ENCODE measurements around the gene ZNF609. TPM values are rescaled to one million over a fixed set of nuclear protein-coding genes. Genes with fewer than 3 reads are reported as not detected.
A peak's percentile ranks its signal among the peaks of the same experiment; 100 is the strongest.

Gene ZNF609
- total RNA-seq, 6 experiments from 2014 or later, result 19.7 to 22.1 (median 20.4) TPM

DNA sequence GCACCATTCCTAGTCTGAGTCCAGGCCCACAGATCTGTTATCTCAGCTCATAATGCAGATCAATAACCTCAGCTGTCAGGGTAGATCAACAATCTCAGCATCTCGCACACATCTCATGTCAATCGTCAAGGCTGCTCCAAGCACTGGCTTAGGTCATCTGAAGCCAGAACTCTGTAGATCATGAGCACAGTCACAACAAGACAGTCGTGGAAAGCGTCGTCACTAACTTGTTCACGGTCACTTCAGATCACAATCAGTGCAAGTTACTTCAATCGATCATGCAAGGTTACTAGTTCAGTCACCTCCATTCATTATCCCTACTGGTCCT lies 243.2 kb downstream of the ZNF609 start:
- H3K9me3 Mint-ChIP-seq, result no peaks in the 10 kb centered on the region
- H3K27ac Mint-ChIP-seq, result peak overlapping the region; percentile 65
- H3K36me3 Mint-ChIP-seq (ENCODE audit: low read depth), result peaks cover 8% of the 10 kb centered on the region
- DNase-seq, result no peak
- no peak for TF ChIP-seq CTCF (IDR thresholded peaks at IDR 0.05)
- peaks cover 3% of the 10 kb centered on the region for H3K27me3 Mint-ChIP-seq (ENCODE audit: insufficient read depth)
- H3K4me3 Mint-ChIP-seq, result peak overlapping the region; percentile 87
- peaks cover 44% of the 10 kb centered on the region for H3K4me1 Mint-ChIP-seq (ENCODE audit: low read depth)

GRCh38 chr15:64705006-64705405 lies 244.6 kb downstream of the ZNF609 start:
- Mint-ChIP-seq H3K27me3 (ENCODE audit: insufficient read depth) (peaks cover 5% of the 10 kb centered on the region), H3K36me3 (ENCODE audit: low read depth) (peaks cover 8% of the 10 kb centered on the region), H3K4me1 (ENCODE audit: low read depth) (peaks cover 30% of the 10 kb centered on the region), H3K9me3 (no peaks in the 10 kb centered on the region), H3K27ac (no peak overlapping the region), H3K4me3 (no peak overlapping the region)
- TF ChIP-seq CTCF (IDR thresholded peaks at IDR 0.05), result no peak
- no peak for DNase-seq

DNA sequence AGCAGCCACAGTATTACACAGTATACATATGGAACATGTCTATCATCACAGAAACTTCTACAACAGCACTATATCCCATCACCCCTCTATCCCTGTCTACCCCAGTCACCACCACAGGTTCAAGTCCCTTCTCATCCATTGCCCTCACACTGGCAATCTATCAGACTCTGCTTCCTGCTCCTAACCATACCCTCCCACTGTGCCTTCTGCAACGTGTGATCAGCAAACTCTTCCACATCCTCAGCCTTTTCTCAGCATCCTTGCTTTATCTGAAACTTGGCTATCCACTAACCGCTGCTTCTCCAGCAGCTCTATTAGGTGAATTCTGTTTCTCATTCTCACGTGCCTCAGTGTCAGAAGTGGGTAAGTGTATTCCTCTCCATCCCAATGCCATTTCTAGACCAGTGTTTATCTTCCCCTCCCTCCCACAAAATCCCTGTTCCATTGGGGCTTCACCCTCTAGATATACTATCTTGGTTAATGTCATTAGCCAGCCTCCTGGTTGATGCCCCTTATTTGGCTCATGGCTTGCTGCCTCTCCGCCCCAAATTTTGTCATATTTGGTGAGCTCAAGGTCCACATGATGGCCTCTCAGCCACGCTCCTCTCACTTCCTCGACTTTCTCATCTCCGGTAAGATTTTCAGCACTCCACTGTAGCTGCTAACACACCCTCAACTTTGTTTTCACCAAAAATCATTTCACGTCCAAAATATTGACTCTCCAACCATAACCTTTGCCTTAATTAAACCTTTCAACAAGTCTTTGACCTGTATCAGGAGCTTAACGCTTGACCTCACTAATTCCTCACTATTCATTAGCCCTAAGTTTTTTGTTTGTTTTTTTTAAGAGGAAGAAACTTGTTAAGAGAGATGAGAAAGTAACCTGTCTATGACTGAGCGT lies 245.9 kb downstream of the ZNF609 start:
- TF ChIP-seq CTCF (IDR thresholded peaks at IDR 0.05), result no peak
- DNase-seq, result no peak
- Mint-ChIP-seq H3K4me1 (ENCODE audit: low read depth) (peaks cover 17% of the 10 kb centered on the region), H3K9me3 (no peaks in the 10 kb centered on the region), H3K27ac (no peak overlapping the region), H3K4me3 (no peak overlapping the region), H3K36me3 (ENCODE audit: low read depth) (no peaks in the 10 kb centered on the region), H3K27me3 (ENCODE audit: insufficient read depth) (peaks cover 7% of the 10 kb centered on the region)

- Mint-ChIP-seq H3K4me1 (ENCODE audit: low read depth) (no peaks in the 10 kb centered on the region), H3K27ac (no peak overlapping the region), H3K27me3 (ENCODE audit: insufficient read depth) (peaks cover 6% of the 10 kb centered on the region), H3K4me3 (no peak overlapping the region), H3K36me3 (ENCODE audit: low read depth) (no peaks in the 10 kb centered on the region), H3K9me3 (no peaks in the 10 kb centered on the region)
- no peak for DNase-seq
- TF ChIP-seq CTCF (IDR thresholded peaks at IDR 0.05), result no peak
Measured at GRCh38 chr15:64710676-64711428, 250.5 kb downstream of the ZNF609 start.

- H3K4me3 Mint-ChIP-seq, result no peak overlapping the region
- TF ChIP-seq CTCF (IDR thresholded peaks at IDR 0.05), result no peak
- H3K36me3 Mint-ChIP-seq (ENCODE audit: low read depth), result no peaks in the 10 kb centered on the region
- no peaks in the 10 kb centered on the region for H3K4me1 Mint-ChIP-seq (ENCODE audit: low read depth)
- no peaks in the 10 kb centered on the region for H3K9me3 Mint-ChIP-seq
- H3K27me3 Mint-ChIP-seq (ENCODE audit: insufficient read depth), result peaks cover 6% of the 10 kb centered on the region
- no peak overlapping the region for H3K27ac Mint-ChIP-seq
- DNase-seq, result no peak
Measured at GRCh38 chr15:64712353-64712752, 252.0 kb downstream of the ZNF609 start.

Data from HFFc6 (cell line).